GM21423 (cell line): ENCODE measurements around the gene ANAPC2.
"Not testable (repeated sequence)": the region's sequence is repeated elsewhere in the genome, so short reads cannot be mapped to it uniquely, and the experiment has no call there.

Experiments
- ATAC-seq: cut with Tn5 transposase; IDR thresholded peaks from one replicate; pipeline ENCODE4 v1.9.1; 2021; ENCODE audit warnings: mild to moderate bottlenecking, moderate library complexity; ENCODE audit not compliant: unreplicated experiment

The ANAPC2 gene

DNA sequence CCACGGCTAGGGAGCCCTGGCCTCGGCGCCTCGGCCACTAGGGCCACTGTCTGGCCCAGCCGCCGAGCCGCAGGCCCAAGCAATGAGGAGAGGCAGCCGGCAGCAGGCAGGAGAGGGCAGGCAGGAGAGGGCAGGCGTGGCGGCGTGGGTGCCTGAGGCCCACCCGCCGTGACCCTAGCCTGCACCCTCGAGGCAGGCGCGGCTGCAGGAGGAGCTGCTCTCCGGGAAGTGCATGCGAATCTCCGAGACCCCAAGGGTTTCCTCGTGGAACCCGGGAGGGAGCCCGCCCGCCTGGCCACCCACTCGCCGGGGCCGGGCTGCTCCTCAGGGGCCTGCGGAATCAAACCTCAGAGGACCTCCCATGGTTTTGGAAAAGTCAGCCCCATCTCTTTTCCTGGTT lies 40.1 kb downstream of the ANAPC2 start:
- no peak for ATAC-seq

DNA sequence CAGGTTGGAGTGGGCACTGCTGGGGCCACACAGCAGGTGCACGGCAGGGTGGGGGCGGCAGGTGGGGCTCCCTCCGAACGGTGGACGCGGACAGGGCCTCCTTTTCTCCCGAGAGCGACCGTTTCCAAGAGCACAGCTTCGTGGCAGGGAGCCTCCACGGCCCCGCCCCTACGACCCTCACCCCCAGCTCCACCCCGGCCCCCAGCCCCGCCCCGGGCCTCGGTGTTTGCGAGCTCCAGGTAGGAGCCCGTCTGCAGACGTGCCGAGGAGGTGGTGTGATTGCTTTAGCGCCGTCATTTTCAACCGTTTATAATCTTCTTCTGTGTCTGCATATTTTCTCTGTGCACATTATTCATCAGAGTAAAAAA lies 40.6 kb downstream of the ANAPC2 start:
- ATAC-seq: no peak

DNA sequence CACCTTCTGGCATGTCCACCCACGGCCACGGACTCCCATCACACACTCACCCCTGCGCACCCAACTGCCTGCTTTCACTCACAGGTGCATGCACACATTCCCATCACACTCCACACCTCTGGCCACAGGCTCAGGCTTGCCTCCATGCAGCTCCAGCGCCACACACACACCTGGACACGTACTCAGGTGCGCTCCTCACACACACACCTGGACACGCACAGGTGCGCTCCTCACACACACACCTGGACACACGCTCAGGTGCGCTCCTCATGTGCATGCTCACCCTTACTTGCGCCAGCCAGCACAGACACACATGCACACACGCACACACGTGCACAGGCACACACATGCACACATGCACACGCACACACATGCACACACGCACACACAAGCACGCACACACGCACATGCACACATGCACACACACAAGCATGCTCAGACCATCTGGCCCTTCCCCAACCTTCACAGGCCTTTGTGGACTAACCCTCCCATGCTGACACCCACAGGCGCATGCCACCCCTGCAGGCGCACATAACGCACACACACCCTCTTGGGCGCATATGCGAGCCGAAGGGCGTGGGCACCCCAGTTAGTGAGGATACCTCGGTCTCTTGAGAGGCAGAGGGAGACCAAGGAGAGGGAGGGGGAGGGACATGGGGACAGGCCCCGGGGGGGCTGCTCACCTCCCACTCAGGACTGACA lies 41.1 kb downstream of the ANAPC2 start:
- no peak for ATAC-seq

DNA sequence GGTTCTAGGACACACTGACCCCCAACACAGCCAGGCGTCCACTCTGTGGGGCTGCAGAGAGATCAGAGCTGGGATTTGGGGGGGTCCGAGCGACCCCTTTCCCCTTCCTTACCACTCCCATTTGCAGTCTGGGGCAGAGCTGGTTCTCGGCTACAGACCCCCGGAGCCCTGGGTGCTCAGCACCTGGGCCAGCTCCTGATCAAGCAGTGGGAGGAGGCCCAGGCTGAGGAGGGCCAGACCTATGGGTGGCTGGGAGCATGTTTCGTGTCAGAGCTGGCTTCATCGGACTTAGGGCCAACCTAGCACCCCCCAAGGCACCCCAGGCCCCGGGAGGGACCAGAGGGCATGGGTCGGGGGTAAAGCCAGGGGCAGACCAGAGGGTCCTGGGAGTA lies 41.8 kb downstream of the ANAPC2 start:
- ATAC-seq: no peak

DNA sequence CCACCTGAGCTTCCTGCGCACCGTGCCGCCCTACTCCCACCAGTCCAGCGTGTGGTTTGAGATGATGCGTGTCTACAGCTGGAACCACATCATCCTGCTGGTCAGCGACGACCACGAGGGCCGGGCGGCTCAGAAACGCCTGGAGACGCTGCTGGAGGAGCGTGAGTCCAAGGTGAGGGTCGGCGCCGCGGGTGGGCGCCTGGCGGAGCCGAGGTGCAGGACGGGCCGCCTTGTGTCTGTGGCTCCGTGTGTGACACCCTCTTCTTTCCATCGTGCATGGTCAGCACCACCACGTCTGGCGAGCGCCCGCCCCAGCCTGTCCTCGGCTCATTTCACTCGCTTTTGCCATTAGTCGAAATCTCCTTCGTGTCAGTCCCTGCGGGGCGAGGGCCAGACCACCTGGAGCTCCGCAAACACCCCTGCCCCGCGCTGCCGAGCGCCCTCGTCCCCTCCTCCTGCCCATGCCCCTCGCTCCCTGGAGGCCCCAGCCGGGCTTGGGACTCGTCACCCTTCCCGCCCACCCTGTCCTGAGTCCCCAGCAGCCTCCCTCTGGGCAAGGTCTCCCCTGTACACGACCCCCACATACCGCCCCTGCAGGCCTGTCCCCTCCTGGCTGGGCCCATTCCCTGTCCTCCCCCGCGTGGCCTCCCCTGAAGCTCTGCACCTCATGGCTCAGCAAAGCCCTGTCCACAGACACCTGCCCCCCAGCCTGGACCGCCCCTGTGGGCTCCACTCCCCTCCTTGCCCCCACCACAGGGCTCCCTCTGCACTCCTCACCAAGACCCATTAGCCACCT lies 42.4 kb downstream of the ANAPC2 start:
- ATAC-seq: no peak

DNA sequence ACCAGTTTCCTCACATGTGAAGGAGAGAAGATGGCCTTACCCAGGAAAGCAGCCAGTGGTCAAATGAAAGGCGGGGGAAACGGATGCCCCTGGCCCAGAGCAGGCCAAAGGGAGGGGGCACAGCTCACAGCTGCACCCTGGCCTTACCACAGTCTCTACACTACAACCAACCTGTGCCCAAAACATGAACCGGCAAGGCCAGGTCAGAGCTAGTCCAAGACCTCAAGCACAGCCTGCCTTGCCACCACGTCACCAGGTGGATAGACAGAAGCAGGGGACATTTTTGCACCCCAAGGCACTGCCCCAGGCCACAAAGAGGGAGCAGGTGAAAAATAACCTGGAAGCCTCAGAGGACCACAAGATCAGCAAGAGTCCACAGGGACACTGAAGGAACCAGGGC lies 44.9 kb downstream of the ANAPC2 start:
- no peak for ATAC-seq

DNA sequence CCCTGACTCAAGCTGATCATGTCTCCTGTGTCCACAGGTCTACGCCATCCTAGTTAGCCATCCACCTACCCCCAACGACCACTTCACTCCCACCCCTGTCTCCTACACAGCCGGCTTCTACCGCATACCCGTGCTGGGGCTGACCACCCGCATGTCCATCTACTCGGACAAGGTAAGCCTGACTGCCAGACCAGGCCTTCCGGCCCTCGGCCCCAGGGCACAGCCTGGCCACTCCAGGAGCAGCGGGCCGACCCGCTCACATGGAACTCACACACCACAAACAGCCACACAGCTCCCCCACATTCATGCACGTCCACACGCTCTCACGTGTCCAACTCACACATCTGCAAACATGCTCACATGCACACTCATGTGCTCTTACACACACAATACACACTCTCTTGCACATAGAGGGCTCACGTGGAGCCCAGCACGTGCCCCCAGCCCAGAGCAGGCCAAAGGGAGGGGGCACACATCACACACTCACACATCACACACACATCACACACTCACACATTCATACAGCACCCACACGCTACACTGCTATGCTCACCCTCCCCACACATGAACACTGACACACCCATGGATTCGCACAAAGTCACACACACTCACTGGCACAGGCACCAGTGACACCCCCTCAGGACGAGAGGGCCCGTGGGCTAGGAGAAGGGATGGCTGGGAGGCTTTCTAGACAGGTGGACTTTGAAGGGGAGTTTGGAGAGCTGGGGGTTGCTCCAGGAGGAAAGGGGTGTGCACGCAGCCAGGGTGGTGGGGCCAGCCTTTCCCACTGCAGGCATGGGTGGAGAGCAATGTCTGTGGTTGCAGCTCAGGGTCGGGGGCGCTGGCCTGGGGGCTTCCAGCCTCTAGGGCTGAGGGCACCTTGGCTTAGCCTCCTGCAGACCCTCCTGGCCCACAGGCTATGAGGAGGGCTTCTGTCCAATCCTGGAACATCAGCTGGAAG lies 46.1 kb downstream of the ANAPC2 start:
- no peak for ATAC-seq

DNA sequence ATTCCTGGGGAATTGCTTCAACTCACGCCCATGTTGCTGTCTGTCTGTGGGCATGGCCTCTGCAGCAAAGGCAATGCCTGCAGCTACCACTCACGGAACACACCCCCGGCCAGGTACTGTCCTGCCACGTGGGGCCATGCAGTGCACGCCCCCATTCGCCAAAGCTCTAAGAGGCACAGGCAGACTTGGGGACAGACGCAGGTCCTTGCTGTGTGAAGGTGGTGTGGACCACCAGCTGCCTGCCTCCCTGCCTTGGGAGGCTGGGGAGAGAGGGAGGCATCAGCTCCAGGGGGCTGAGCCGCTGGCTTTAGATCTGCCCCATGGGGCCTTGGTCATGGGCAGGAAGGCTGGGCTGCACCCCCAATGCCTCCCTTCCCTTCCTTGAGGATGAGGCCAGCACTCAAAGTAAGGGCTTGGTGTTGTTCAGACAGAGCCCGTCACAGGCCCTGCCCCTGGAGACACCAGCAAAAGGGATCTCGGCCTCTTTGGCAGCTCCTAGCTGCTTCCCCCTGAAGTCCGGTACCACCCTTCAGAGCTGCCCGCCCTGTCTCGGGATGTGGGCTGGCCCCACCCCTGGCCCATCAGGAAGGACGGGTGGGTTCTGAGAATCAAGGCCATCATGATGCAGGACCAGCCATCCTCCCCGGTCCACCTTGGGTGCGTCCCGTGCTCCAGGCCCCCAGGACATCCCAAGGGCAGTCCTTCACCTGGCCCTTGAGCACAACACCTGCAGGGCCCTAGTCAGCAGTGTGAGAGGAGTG lies 47.1 kb downstream of the ANAPC2 start:
- no peak for ATAC-seq

DNA sequence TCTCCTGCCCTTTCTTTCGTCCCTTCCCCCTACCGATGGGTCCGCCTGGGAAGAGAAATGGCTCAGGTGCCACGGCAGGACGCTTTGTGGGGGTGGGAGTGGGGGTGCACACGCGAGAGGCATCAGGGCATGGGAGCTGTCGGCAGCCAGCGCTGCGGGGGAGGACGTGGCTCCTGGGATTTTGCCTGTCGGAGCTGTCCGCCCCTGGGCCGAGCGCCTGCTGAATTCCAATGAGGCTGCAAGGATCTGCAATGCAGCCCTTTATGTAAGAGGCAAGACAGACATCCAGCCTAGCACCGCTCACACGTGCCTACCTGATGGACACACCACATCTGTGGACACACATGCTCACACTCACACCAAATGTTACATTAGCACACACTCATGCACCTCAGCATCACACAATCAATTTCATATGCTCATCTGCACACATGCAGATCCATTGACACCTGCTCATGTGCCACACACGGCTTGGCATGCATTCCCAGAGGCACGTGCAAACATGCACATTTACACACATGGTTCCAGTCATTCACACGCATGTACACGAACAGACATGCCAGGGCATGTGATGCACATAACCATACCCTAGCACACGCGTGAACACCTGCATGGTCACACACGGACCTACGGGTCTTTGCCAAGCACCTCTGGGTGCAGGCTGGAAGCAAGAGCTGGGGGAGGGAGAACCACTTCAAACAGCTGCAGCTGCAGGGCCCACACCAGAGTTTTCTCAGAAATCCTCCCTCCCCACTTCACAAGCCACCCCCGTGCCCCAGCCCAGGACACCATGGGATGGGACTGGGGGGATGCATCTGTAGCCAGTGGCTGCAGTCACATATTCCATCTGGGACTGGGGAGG lies 48.0 kb downstream of the ANAPC2 start:
- ATAC-seq: no peak

DNA sequence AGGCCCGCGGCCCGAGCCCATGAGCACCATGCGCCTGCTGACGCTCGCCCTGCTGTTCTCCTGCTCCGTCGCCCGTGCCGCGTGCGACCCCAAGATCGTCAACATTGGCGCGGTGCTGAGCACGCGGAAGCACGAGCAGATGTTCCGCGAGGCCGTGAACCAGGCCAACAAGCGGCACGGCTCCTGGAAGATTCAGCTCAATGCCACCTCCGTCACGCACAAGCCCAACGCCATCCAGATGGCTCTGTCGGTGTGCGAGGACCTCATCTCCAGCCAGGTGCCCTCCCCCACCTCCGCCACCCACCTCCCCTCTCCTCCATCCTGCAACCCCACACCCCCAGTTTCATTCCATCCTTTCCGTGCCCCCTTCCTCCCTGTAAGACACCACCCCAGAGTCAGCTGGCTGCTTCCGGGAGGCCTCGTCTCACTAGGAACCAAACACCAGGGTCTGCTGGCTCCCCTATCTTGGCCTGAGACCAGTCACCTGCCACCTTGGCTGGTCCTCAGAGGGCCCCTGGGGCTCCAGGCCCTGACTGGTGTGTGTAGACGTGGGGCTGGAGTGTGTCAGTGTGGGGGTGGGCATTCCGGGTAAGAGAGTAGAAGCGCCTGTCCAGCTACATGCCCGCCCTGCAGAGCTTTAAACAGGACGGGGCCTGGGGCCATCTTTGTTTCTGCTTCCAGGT lies 48.8 kb downstream of the ANAPC2 start:
- ATAC-seq: no peak

DNA sequence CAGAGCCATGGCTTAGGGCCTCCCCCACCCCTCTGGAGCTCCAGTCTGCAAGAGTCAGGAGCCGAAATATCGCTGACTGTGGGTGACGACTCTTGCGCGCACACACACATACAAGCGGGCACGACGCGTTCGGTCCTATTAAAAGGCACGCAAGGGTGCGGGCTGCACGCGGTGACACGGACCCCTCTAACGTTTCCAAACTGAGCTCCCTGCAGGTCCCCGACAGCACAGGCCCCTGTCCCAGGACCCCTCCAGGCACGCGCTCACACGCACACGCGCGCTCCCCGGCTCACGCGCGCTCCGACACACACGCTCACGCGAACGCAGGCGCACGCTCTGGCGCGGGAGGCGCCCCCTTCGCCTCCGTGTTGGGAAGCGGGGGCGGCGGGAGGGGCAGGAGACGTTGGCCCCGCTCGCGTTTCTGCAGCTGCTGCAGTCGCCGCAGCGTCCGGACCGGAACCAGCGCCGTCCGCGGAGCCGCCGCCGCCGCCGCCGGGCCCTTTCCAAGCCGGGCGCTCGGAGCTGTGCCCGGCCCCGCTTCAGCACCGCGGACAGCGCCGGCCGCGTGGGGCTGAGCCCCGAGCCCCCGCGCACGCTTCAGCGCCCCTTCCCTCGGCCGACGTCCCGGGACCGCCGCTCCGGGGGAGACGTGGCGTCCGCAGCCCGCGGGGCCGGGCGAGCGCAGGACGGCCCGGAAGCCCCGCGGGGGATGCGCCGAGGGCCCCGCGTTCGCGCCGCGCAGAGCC lies 49.5 kb downstream of the ANAPC2 start, which contains the start of gene GRIN1:
TSS of gene GRIN1 (plus strand) at position 433 of the 746 bp plus-strand sequence. CDS start 333 bp downstream, outside the sequence.
- ATAC-seq: no peak

DNA sequence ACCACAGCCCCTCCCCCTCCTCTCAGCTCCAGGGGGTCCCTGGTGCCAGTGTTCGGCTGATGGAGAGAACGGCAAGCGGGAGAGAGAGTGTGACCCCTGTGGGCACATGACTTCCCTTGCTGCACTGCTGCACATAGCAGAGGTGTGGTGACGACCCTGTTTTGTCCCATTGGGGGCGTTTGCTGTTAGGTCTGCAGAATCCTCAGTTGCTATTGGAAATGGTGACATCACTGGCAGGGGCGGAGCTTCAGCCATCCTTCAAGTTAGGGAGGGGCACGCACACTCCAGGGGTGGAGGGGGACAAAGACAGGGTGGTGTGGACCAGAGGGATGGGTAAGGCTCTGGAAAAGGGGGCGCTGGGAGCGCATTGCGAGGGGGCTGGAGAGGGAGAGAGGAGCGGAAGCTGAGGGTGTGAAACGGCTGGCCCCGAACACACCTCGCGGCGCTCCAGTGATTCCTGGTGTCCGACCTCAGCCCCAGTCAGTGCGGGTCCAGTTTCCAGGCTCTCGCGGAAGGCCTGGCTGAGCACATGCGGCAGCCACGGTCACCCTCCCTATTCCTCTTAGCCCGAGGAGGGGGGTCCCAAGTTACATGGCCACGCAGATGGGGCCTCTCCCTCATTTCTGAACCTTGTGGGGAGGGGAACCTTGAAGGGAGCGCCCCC lies 50.2 kb downstream of the ANAPC2 start:
- ATAC-seq: no peak

DNA sequence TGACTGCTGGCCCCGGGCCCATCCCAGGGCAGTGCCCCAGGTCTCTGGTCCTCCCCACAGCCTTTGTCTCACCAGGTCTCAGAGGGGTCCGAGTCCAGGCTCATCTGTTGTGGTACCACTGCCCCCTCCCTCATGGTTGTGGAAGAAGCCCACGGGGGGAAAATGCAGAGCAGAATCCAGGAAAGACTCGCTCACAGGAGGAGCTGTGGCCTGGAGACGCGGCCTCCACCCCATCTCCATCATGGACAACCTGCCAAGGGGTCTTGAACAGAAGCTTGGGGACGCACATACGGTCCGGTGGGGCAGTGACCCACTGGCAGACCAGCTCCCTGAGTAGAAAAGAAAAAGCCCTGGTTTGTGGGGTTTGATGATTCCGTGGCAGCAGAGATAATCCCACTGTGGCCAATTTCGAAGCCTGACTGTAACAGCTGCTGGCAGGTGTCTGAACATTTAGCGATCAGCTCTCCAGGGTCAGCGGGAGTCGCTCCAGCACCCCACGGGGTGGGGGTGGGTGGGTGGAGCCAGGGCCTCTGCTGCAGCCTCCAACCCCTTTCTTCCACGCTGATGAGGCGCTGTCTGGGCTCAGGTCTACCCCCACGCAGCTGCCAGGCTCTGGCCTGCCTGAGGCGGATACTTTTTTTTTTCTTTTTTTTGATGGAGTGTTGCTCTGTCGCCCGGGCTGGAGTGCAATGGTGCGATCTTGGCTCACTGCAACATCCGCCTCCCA lies 51.3 kb downstream of the ANAPC2 start:
- no peak for ATAC-seq

DNA sequence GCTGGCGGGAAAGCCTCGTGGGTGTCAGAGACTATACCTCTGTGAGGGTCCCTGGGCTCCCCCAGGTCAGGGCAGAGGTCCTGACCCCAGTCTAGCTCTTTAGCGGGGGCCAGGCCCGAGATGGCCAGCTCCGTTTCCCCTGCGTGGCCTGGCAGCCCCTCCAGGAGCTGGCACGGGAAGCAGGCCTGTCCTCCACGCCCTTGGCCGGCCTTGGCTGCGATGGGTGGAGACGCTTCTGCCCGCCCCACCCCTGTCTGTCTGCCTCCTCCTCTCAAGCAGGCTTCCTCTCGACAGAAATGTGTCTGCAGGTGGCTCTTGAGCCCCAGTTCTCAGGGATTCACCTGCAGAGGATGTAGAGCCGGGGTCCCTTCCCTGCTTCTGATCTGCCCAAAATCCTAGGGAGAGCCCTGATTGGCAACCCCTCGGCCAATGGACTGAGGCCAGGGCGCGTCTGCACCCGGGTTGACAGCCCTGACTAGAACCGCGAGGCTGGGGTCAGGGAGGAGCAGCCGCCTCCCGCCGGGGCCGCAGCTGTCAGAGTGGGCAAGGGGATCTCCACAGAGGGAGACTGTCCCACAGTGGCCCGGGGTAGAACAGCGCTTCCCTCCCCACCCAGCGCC lies 52.0 kb downstream of the ANAPC2 start:
- ATAC-seq: no peak

DNA sequence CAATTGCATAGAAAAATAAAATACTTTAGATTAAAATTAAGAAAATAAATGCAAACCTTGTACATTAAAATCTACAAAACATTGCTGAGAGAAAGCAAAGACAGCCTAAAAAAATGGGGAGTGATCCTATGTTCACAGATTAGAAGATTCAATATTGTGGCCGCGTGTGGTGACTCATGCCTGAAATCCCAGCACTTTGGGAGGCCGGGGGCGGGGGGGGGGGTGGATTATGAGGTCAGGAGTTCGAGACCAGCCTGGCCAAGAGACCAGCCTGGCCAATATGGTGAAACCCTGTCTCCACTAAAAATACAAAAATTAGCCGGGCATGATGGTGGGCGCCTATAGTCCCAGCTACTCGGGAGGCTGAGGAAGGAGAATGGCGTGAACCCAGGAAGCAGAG lies 53.2 kb downstream of the ANAPC2 start:
- ATAC-seq: not testable (repeated sequence)

DNA sequence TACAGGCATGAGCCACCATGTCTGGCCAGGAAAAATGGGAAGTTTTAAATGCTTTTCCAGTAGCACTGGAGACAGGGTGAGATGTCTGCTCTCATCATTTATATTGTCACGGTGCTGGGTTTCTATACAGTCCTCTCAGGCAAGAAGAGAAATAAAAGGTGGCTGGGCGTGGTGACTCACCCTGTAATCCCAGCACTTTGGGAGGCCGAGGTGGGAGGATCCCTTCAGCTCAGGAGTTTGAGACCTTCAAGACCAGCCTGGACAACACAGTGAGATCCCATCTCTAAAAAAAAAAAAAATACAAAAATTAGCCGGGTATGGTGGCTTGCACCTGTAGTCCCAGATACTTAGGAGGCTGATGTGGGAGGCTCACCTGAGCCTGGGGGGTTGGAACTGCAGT lies 54.2 kb downstream of the ANAPC2 start:
- no peak for ATAC-seq
